Measurements from ENCODE around the gene CCDC68.
"Not testable (repeated sequence)": the region's sequence is repeated elsewhere in the genome, so short reads cannot be mapped to it uniquely, and the experiment has no call there.

CCDC68 gene

GRCh38 chr18:54859667-54860421 lies 99.4 kb downstream of the CCDC68 start:
- Histone ChIP-seq H3K36me3 (ENCODE audit: control insufficient read depth, insufficient read depth, low read length) (no peaks in the 10 kb centered on the region), H3K4me3 (replicated peaks; ENCODE audit: low read depth, low read length) (no peak overlapping the region), H3K27me3 (replicated peaks; ENCODE audit: control insufficient read depth, insufficient read depth, low read length) (no peaks in the 10 kb centered on the region)
- no peak for TF ChIP-seq CTCF (IDR thresholded peaks at IDR 0.05; ENCODE audit: insufficient read depth, low read length, poor library complexity, severe bottlenecking)
- no peak for DNase-seq (ENCODE audit: extremely low read depth, insufficient read length)

DNA sequence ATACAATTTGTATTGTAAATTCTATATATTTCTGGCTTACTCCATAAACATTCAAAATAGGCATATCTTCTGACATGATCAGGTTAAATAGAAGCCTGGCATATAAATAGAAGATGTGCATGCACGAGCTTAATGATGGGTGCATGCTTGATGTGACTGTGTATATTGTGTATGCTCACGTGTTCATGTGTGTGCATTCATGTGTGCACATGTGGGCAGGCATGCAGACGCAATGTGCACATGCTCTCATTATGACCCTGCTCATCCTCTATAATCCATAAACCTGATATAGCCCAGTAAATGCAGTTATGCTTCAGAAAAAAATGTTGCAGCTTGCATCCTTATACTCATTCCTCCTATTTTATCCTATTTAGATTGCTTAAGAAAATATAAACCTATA lies 101.8 kb downstream of the CCDC68 start:
- Histone ChIP-seq H3K36me3 (ENCODE audit: control insufficient read depth, insufficient read depth, low read length) (no peaks in the 10 kb centered on the region), H3K27me3 (replicated peaks; ENCODE audit: control insufficient read depth, insufficient read depth, low read length) (no peaks in the 10 kb centered on the region), H3K4me3 (replicated peaks; ENCODE audit: low read depth, low read length) (no peak overlapping the region)
- no peak for TF ChIP-seq CTCF (IDR thresholded peaks at IDR 0.05; ENCODE audit: insufficient read depth, low read length, poor library complexity, severe bottlenecking)
- no peak for DNase-seq (ENCODE audit: extremely low read depth, insufficient read length)

DNA sequence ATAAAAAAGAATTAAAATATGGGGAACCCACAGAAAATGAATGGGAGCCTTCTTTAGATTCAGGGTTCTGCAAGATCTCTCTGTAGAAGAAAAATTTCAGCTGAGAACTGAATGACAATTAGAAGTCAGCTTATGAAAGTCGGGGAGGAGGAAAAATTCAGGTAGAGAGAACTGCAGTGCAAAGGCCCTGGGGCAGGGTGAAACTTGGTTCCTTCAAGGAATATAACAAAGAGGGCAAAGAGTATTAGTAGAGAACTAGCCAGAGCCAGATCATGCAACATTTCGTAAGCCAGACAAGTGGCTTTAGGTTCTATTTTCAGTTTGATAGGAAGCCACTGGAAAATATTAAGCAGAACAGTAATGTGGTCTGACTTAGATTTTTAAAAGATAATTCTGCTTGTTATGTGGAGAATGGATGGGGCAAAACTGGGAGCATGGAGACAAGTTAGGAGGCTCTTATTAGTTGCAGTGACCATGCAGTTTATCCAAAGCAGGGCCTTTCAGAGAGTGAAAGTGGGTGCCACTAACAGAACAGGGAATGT lies 103.1 kb downstream of the CCDC68 start:
- no peaks in the 10 kb centered on the region for H3K27me3 ChIP-seq (replicated peaks; ENCODE audit: control insufficient read depth, insufficient read depth, low read length)
- TF ChIP-seq CTCF (IDR thresholded peaks at IDR 0.05; ENCODE audit: insufficient read depth, low read length, poor library complexity, severe bottlenecking): no peak
- no peaks in the 10 kb centered on the region for H3K36me3 ChIP-seq (ENCODE audit: control insufficient read depth, insufficient read depth, low read length)
- no peak for DNase-seq (ENCODE audit: extremely low read depth, insufficient read length)
- no peak overlapping the region for H3K4me3 ChIP-seq (replicated peaks; ENCODE audit: low read depth, low read length)

DNA sequence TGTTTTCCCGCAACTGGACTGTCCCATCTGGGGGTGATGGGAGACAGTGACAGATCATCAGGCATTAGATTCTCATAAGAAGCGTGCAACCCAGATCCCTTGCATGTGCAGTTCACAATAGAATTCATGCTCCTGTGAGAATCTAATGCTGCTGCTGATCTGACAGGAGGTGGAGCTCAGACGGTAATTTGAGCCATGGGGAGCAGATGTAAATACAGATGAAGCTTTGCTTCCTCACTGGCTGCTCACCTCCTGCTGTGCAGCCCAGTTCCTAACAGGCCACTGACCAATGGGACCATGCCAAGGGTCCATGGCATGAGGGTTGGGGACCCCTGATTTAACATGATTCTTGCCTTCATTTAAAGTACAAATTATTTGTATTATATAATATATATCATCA lies 104.2 kb downstream of the CCDC68 start:
- not testable (repeated sequence) for DNase-seq (ENCODE audit: extremely low read depth, insufficient read length); H3K27me3 ChIP-seq (replicated peaks; ENCODE audit: control insufficient read depth, insufficient read depth, low read length); H3K4me3 ChIP-seq (replicated peaks; ENCODE audit: low read depth, low read length); H3K36me3 ChIP-seq (ENCODE audit: control insufficient read depth, insufficient read depth, low read length)

DNA sequence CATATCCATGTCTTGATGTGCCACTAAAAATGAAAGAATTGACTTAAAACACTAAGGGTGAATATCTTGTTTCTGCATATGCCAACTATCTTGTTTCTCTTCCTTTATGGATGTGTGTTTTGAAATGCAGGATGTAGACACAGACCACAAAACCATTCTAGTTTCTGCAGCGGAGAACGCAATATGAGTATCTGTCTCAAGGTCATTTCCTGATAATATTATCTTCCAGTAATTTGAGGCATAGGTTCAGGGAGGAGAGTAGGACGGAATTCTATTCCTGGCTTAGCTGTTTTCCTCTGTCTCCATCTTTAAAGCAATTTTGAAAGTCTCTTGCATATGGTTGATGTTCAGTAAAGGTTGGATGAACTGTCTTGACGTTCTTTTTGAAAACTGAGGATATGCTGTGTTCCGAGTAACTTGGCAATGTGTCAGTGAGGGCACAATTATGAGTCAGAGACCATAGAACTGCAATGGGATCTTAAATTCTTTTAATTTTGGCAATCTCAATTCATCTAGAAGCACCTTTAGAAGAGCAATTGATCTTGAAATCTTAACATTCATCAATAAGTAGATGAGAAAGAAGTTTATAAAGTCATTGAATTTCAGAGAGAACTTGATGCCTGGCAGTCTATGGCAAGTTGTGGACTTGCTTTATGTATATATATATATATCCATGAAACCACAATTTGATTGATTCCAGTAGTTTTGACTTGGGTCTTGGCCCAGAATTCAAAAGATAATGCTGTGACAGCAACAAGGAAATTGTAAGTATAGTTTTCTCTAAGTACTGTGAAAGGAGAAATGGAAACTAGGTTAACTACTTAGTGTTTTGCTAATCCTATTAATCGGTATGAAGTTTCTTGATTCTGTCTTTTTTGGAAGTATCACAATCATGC lies 106.2 kb downstream of the CCDC68 start:
- H3K4me3 ChIP-seq (replicated peaks; ENCODE audit: low read depth, low read length): no peak overlapping the region
- no peaks in the 10 kb centered on the region for H3K36me3 ChIP-seq (ENCODE audit: control insufficient read depth, insufficient read depth, low read length)
- no peak for DNase-seq (ENCODE audit: extremely low read depth, insufficient read length)
- TF ChIP-seq CTCF (IDR thresholded peaks at IDR 0.05; ENCODE audit: insufficient read depth, low read length, poor library complexity, severe bottlenecking): no peak
- no peaks in the 10 kb centered on the region for H3K27me3 ChIP-seq (replicated peaks; ENCODE audit: control insufficient read depth, insufficient read depth, low read length)
